NCI-H460 (cell line): ENCODE measurements around the gene FABP7. TPM values are rescaled to one million over a fixed set of nuclear protein-coding genes. Genes with fewer than 3 reads are reported as not detected.
"Not testable (repeated sequence)": the region's sequence is repeated elsewhere in the genome, so short reads cannot be mapped to it uniquely, and the experiment has no call there.

Experiments used
- DNase-seq: peaks from one replicate; pipeline ENCODE4 v3.0.0-alpha.2; 2016; ENCODE audit warnings: low read depth; ENCODE audit errors: extremely low read depth
- polyA plus RNA-seq: library from polyadenylated mRNA; depleted of rRNA; stranded (reverse); fragments of >200 nt; gene quantifications from 2 replicates; pipeline ENCODE4 v1.2.3, GENCODE V29; 2014; cell fraction: nucleus; rRNA removed
- total RNA-seq: library from RNA; depleted of rRNA; stranded (reverse); fragments of >200 nt; shearing (Covaris generic); gene quantifications from 2 replicates; pipeline ENCODE4 v1.2.3, GENCODE V29; 2014; rRNA removed

FABP7 gene
- not detected in 2 replicates for total RNA-seq
- polyA plus RNA-seq, result not detected in 2 replicates

GRCh38 chr6:122779667-122780066 is at the start of gene FABP7:
Gene FABP7 (plus strand): TSS chr6:122779716. CDS start chr6:122779795, 79 bp downstream.
- no peak for DNase-seq

DNA sequence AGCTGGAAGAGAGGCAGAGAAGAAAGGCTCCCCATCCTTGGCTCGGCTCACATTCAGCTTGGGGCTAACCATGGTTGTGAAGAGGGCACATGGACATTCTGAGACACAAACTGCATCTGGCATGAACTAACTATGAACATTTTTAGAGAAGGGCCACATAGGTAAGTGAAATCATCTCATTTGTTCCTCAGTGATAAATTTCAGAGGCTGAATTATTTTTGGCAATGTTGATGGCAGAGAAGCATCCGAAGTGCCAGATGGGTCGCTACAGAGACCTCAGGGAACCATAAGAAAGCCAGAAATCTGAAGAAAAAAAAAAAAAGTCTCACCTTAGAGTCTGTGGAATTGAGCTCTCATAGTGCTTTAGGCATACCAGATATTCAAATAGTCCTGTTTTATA is 49.2 kb upstream of the FABP7 start:
- no peak for DNase-seq

- peak; percentile 27 for DNase-seq
Measured at GRCh38 chr6:122730775-122731386, 48.6 kb upstream of the FABP7 start.

DNA sequence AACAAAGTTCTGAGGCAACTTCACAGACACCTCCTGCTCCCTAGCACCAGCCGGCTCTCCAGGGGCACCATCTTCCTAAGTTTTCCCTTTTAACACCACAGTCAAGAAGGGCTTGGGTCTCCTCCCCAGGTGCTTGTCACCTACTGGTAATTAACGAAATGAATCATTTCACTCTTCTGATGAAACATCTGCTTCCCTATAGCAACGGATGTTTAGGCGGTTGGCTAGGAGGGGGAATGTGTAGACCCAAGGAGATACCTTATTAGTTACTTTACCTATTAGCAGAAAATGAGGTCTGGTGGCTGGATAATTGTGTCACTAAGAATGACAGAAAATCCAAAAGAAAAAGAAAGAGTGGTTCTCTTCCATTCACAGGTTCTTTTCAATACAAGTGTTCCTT is 46.3 kb upstream of the FABP7 start:
- DNase-seq, result no peak

- DNase-seq, result no peak
Measured at GRCh38 chr6:122734529-122735395, 44.8 kb upstream of the FABP7 start.

DNA sequence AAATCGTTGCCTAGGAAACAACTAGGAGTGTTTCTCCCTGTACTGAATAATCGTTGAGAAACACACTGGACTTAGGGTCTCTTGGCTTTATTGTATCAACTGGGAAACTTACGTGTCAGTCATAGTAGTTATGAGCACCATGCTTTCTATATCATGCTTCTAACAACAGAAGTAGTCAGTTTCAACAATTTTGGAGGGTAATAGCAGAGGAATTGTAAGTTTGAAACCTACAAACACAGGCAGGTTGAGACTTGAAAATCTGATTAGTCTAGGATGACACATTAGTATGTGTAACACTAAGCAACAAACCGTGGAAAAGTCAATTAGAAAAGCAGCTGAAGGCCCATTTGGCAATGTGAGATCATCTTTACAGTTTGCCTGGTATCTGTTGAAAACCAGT is 43.9 kb upstream of the FABP7 start:
- DNase-seq, result no peak

DNA sequence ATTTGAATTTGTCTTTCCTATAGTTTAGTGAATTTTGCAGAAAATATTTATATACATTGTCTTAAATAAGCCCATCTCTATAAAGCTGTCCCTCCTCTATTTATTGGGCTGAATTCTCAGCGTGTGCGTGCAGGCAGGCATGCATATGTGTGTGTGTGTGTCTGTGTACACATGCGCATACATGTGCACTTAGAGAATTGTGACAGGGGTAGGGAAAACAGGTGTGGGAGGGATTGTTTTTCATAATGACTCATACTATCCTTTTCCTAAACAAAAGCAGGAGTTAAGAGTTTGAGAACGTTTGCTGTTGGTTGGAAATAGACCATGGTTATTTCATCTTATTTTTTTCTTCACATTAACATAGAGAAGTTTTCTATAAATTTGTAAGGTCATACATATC is 43.4 kb upstream of the FABP7 start:
- DNase-seq, result no peak

DNA sequence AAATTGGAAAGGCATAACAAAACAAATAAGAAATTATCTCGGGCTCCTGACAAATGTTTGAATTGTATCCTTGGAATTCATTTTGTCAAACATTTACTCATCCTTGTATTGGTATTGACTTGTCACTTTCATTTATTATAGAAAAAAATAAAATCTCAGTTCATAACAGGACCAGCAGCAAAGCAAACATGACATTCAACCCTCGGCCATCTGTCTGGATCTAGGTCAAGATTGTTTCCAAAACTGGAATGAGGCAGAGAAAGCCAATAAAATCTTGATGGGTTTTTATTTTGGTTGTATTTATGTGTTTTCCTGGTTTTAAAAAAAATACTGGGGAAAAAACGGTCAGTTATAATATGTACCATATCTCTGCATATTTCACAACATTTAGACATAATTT is 42.9 kb upstream of the FABP7 start:
- DNase-seq, result no peak

- no peak for DNase-seq
Measured at GRCh38 chr6:122740091-122740490, 39.4 kb upstream of the FABP7 start.

- DNase-seq, result no peak
Measured at GRCh38 chr6:122740936-122741335, 38.6 kb upstream of the FABP7 start.

DNA sequence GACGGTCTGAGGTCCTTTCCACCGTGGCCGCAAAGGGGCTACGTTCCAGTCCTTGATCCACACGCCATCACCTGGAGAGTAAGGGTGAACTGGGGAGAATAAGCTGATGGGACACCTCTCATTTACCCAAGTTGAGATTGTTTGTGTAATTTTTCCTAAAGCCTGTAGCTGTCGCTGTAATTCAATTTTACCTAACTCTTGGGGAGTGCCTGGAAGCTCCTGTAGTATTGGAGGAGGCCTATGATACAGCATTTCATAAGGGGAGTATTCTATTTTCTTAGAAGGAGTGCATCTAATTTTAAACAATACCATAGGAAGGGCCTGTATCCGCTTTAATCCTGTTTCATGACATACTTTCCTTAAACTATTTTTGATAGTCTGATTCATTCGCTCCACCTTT is 35.3 kb upstream of the FABP7 start:
- not testable (repeated sequence) for DNase-seq

- not testable (repeated sequence) for DNase-seq
Measured at GRCh38 chr6:122744856-122745255, 34.7 kb upstream of the FABP7 start.

GRCh38 chr6:122746688-122747087 is 32.8 kb upstream of the FABP7 start:
- no peak for DNase-seq

DNA sequence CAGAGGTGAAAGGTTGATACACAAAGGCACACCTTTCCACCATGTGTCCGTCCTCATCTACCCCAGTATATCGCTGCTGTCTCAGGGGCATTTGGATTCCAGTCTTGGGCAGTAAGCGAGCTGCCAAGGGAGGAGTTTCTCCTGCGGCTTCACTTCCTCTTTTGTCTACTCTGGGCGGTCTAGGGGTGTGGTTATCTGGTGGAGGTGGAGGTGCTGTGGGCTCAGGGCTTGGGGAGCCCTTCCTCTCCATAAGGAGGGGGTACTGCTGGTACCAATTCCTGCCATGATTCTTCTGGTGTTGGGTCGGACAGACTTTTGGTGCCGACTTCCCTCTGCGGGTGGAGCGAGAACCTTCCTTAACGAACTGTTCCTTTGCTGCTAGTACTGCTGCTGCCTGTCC is 31.9 kb upstream of the FABP7 start:
- DNase-seq, result no peak

GRCh38 chr6:122748945-122749344 is 30.6 kb upstream of the FABP7 start:
- DNase-seq, result not testable (repeated sequence)

DNA sequence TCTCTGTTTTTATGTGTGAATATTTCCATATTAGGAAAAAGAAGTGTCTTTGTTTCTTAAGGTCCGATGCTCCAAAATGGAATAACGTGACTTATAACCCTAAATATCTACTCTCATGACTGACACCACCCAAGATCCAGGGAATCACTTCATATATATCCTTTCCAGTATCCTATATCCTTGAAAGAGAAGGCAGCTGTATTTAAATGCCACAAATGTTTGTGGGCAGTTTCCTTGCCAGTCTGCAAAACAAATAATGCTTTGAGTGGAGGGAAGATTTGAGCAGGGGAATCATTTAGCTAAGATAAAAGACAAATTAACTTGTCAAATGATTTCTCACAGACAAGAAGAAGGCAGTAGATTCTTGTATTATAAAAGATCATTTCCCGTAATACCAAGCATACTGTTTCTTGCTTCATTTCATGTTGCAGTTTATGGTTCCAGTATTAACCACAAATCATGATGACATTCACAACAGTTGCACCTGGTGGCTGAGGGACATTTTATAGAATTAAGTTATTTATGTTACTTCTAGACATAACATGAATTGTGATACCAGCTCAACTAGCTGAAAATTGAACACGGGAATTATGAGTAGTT is 30.0 kb upstream of the FABP7 start:
- DNase-seq, result no peak

GRCh38 chr6:122751326-122751725 is 28.2 kb upstream of the FABP7 start:
- no peak for DNase-seq

GRCh38 chr6:122752459-122752858 is 27.1 kb upstream of the FABP7 start:
- no peak for DNase-seq

DNA sequence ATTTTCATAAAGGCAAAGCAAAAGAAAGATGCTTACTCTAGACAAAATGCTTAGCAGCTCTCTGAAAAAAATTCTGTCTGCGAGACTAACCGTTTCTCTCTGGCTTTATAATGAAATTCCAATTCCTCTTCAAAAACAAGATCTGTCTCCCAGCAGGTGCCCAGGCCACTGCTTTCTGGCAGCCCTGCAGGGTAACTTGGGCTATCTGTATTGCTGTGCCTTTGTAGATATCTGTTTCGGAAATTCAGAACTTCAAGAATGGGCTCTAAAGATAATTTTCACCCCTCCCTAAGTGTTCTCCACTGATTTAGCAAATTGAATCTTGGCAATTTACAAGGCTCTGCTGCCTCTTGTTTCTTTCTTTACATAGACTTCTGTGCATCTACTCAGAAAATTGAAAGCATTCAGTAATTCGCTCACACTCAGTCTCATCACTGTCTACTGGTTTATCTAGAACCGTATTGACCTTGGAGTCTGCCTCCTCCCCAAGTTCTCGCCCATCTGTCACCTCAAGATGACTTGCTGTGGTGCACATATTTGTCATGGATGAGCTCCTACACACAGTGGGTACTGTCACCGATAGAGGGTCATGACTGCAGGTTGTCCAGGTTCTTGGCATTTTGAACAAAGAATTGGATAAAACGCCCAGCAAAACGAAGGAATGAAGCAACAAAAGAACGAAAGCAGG is 26.4 kb upstream of the FABP7 start:
- DNase-seq, result no peak

DNA sequence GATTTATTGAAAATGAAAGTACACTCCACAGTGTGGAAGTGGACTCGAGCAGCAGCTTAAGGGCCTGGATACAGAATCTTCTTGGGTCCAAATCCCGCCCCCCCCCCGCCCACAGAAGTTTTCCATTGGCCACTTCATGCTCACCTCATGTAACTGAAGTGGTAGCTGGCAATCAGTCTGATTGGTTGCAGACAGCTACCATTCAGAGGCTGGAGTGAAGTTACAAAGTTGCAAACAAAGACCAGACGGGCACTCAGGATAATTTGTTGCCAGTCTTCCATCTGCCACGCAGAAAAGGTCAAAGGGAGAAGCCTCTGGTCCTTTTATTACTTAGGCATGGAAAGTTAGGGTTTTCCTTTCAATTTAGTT is 25.8 kb upstream of the FABP7 start:
- DNase-seq, result no peak

DNA sequence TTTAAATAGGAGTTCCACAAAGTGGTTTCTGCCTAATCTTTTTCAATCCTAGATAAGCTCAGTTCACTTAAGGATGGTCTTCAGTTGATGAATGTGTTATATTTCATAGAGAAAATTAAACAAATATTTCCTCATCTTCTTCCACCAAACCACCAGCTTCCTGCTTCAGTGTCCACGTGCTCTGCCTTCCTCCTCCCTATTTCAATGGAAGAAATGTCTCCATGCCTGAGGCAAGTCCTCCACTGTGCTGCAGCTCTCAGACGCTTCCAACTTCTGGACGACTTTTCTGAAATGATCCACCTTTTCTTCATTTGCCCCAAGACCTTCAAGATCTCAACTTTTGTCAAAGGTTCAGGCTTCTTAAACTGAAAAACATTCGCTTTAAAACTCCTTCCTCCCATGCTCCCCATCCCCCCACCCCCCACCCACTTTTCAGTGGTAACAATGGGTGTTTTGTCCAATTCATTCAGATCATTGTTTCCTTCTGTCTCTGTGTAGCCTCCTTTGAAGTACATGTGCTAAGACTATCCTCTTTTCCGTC is 25.3 kb upstream of the FABP7 start:
- DNase-seq, result no peak
